Ascending aorta (tissue), 2 donors: ENCODE measurements around the gene COL26A1. TPM values are rescaled to one million over a fixed set of nuclear protein-coding genes. Genes with fewer than 3 reads are reported as not detected.

Experiments
- DNase-seq, 2 donors: peaks; one replicate each; pipeline ENCODE4 v3.0.0-alpha.2; 2019; ENCODE audit warnings: low spot score in 2 of 2
- H3K27ac ChIP-seq, 2 donors: fragments of 200-600 bp; sonication (generic); one replicate each; pipeline ENCODE4 v1.5.1; 2016 to 2017; ENCODE audit warnings: mild to moderate bottlenecking in 1 of 2
- H3K27me3 ChIP-seq: fragments of 200-600 bp; sonication (generic); one replicate; pipeline ENCODE4 v1.5.1; 2017
- H3K36me3 ChIP-seq, 2 donors: fragments of 200-600 bp; sonication (generic); one replicate each; pipeline ENCODE4 v1.5.1; 2016
- H3K4me1 ChIP-seq, 2 donors: fragments of 200-600 bp; sonication (generic); one replicate each; pipeline ENCODE4 v1.5.1; 2016 to 2017; ENCODE audit warnings: mild to moderate bottlenecking in 1 of 2
- H3K4me3 ChIP-seq, 2 donors: fragments of 200-600 bp; sonication (generic); one replicate each; pipeline ENCODE4 v1.5.1; 2016 to 2017; ENCODE audit warnings: mild to moderate bottlenecking in 1 of 2
- H3K9me3 ChIP-seq, 2 donors: fragments of 200-600 bp; sonication (generic); one replicate each; pipeline ENCODE4 v1.5.1; 2016
- intact Hi-C: fragments of 100-400 bp; cut with DNase I; formaldehyde crosslinking; loops from one replicate; pipeline ENCODE4 v1.15.1; 2023
- total RNA-seq: library from RNA; depleted of rRNA; stranded (reverse); fragments of >200 nt; gene quantifications from one replicate; pipeline ENCODE4 v1.1.0, GENCODE V29; 2016
- TF ChIP-seq, protein P1 (sequence below), 3 experiments: fragments of 200-600 bp in 2 of 3; fragments of 450-650 bp in 1 of 3; sonication (generic) in 2 of 3; IDR thresholded peaks; one replicate each; pipeline ENCODE4 v1.5.1; 2016 to 2019; ENCODE audit warnings: antibody characterized with exemption in 3 of 3, mild to moderate bottlenecking in 1 of 3, moderate library complexity in 1 of 3

COL26A1 gene
- total RNA-seq, 1 donor from 2014 or later, result not detected

DNA sequence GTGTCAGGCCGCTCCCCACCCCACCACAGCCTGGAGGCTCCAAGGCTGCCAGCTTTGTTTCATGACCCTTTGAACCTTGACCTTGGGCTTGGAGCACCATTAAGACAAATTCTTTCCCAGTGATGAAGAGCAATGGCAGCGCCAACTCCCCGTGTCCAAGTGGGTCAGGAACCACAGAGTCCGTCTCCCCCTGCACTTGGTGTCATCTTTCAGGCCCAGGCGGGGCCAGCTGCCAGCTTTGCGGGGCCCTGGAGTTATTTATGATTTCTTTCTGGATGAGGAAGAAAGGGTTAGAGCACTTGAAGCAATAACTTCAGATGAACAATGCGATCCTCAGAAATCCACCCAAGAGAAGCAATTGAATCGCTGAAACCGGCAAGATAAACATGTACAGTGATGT, 155.7 kb downstream of the COL26A1 start:
- H3K9me3 ChIP-seq, result no peaks in the 10 kb centered on the region
- no peak for DNase-seq
- intact Hi-C loops, result no loop called here
- no peaks in the 10 kb centered on the region for H3K4me1 ChIP-seq
- TF ChIP-seq, protein P1, sequence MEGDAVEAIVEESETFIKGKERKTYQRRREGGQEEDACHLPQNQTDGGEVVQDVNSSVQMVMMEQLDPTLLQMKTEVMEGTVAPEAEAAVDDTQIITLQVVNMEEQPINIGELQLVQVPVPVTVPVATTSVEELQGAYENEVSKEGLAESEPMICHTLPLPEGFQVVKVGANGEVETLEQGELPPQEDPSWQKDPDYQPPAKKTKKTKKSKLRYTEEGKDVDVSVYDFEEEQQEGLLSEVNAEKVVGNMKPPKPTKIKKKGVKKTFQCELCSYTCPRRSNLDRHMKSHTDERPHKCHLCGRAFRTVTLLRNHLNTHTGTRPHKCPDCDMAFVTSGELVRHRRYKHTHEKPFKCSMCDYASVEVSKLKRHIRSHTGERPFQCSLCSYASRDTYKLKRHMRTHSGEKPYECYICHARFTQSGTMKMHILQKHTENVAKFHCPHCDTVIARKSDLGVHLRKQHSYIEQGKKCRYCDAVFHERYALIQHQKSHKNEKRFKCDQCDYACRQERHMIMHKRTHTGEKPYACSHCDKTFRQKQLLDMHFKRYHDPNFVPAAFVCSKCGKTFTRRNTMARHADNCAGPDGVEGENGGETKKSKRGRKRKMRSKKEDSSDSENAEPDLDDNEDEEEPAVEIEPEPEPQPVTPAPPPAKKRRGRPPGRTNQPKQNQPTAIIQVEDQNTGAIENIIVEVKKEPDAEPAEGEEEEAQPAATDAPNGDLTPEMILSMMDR (IDR thresholded peaks at IDR 0.05), result no peak
- no peaks in the 10 kb centered on the region for H3K36me3 ChIP-seq
- no peak overlapping the region for H3K4me3 ChIP-seq
- no peak overlapping the region for H3K27ac ChIP-seq
- no peaks in the 10 kb centered on the region for H3K27me3 ChIP-seq

DNA sequence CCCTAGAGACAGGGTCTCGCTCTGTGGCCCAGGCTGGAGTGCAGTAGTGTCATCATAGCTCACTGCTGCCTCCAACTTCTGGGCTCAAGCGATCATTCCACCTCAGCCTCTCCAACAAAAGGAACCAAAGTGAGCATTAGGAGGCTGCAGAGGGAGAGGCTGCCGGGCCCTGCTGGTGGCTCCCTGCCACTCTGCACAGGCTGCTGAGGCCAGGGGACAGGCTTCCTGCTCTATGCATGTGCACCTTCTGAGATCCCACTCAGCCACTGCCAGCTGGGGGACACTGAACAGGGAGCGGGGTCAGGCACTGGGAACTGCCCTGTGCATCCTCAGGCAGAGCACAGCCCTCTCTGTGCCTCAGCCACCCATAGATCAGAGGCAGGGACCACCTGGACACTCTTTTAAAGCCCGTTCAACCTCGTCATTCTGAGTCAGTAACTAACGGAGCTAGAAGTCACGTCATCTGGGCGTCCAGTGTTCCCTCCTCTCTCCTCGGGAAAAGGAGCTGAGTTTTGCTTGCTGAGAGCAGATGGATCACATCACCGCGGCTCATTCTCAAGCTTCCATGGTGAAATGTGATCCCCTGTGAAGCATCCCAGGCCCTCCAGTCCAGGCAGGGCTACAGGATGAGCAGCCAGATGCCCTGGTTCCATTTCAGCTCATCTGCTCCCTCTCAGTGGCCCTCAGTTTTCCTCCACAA, 156.8 kb downstream of the COL26A1 start:
- no peak overlapping the region for H3K27ac ChIP-seq
- no peaks in the 10 kb centered on the region for H3K9me3 ChIP-seq
- H3K4me1 ChIP-seq, result no peaks in the 10 kb centered on the region
- TF ChIP-seq, protein P1 (IDR thresholded peaks at IDR 0.05), result no peak
- intact Hi-C loops, result no loop called here
- H3K4me3 ChIP-seq, result no peak overlapping the region
- no peaks in the 10 kb centered on the region for H3K36me3 ChIP-seq
- no peaks in the 10 kb centered on the region for H3K27me3 ChIP-seq
- DNase-seq, result no peak

DNA sequence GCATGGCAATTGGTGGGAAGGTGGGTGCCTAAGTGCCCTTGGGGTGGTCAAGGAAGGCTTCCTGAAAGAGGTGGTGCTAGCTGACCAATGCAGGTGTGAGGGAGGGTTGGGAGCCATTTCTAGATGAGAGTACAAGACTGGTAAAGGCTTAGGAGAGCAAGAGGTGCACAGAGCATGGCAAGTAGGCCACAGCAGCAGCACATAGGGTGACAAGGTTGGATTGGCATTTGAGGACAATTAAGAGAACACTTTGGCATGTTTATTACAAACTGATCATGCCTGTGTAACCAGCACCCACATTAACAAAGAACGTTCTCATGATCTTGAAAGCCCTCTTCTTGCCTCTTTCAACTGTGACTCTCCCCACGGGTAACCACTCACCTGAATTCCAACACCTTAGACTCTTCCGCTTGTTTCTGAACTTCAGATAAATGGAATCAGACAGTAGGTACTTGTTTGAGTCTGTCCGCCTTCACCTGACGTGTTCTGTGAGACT, 158.8 kb downstream of the COL26A1 start:
- H3K4me1 ChIP-seq, result no peaks in the 10 kb centered on the region
- TF ChIP-seq, protein P1 (IDR thresholded peaks at IDR 0.05), result no peak
- H3K36me3 ChIP-seq, result no peaks in the 10 kb centered on the region
- no peak for DNase-seq
- no peaks in the 10 kb centered on the region for H3K27me3 ChIP-seq
- no peak overlapping the region for H3K4me3 ChIP-seq
- intact Hi-C loops, result no loop called here
- no peak overlapping the region for H3K27ac ChIP-seq
- no peaks in the 10 kb centered on the region for H3K9me3 ChIP-seq

DNA sequence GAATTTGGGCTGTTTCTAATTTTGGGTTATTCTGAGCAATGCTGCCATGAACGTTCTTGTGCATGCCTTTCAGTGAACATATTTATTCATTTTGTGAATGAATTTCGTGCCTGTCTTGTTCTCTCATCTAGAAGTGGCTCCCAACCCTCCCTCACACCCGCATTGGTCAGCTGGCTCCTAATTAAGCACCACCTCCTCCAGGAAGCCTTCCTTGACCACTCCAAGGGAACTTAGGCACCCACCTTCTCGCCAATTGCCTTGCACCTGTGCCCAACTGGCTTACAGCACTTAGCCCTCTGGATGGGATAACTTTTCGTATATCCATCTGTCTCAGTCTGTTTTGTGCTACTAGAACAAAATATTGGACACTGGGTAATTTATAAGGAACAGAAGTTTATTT, 159.3 kb downstream of the COL26A1 start:
- no peak overlapping the region for H3K27ac ChIP-seq
- H3K27me3 ChIP-seq, result no peaks in the 10 kb centered on the region
- H3K9me3 ChIP-seq, result no peaks in the 10 kb centered on the region
- no peak for DNase-seq
- no peak overlapping the region for H3K4me3 ChIP-seq
- H3K36me3 ChIP-seq, result no peaks in the 10 kb centered on the region
- no peaks in the 10 kb centered on the region for H3K4me1 ChIP-seq
- intact Hi-C loops, result no loop called here
- TF ChIP-seq, protein P1 (IDR thresholded peaks at IDR 0.05), result no peak

DNA sequence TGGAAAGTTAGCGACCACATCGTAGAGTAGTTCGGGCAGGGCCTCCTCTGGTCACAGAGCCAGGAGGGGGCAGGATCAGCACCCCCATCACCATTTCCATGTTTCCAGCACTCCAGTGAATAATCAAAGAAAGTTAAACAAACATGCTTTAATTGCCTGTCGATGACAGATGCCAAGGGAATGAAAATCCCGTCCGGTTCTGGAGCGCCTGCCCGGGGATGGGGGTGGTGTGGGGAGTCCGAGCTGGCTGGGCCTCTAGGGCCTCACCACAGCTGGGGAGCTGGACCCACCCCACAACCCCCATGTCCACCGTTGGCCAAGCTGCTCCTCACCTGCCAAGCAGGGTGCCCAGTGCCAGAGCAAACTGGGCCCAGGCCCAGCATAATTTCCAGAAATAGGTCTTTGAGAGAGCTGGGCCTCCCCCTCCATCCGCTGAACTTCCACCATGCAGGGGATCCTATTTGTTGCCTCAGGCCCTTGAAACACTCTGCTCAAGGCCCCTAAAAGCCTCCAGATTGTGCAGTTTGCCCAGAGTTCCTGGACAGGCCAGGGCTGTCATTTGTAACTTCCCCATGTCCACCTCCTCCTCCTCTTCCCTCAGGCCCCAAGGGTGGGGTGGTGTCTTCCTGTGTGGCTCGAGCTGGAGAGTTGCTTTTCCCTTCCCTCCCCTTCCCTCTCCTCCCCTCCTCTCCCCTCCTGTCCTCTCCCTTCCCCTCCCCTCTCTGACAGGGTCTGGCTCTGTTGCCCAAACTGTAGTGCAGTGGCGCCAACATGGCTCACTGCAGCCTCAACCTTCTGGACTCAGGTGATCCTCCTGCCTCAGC, 165.4 kb downstream of the COL26A1 start:
- TF ChIP-seq, protein P1 (IDR thresholded peaks at IDR 0.05), result no peak

More for the DNA sequence above, 165.4 kb downstream of the COL26A1 start:
- Histone ChIP-seq H3K27me3 (no peaks in the 10 kb centered on the region), H3K4me1 (peaks cover 0 to 4% of the 10 kb centered on the region in 2 donors), H3K36me3 (no peaks in the 10 kb centered on the region), H3K9me3 (no peaks in the 10 kb centered on the region), H3K27ac (peak overlapping the region; percentile 57 to 79), H3K4me3 (no peak overlapping the region)
- intact Hi-C loops, result no loop called here
- peak in 1 of 2 donors; percentile 77 for DNase-seq
